H9 (cell line): Measurements from ENCODE around the gene OGFOD2. TPM values are rescaled to one million over a fixed set of nuclear protein-coding genes. Genes with fewer than 3 reads are reported as not detected.

ENCODE experiments used
- DNase-seq: peaks from one replicate; pipeline ENCODE4 v3.0.0-alpha.2; 2017
- H2AFZ ChIP-seq: one replicate; pipeline ENCODE4 v1.6.1; 2013; ENCODE audit warnings: mild to moderate bottlenecking, low read length, control low read depth, moderate library complexity
- H2AK5ac ChIP-seq: 2 replicates; pipeline ENCODE4 v1.6.1; 2013; ENCODE audit warnings: low read length, control low read depth, mixed read lengths; ENCODE audit not compliant: insufficient read length
- H2BK120ac ChIP-seq: one replicate; pipeline ENCODE4 v1.6.1; 2013; ENCODE audit warnings: low read depth, mild to moderate bottlenecking, low read length, control low read depth, inconsistent platforms; ENCODE audit not compliant: poor library complexity, severe bottlenecking
- H2BK12ac ChIP-seq: 2 replicates; pipeline ENCODE4 v1.6.1; 2013; ENCODE audit warnings: low read length, control low read depth, mixed read lengths, low read depth; ENCODE audit not compliant: insufficient read length
- H2BK15ac ChIP-seq: 2 replicates; pipeline ENCODE4 v1.6.1; 2013; ENCODE audit warnings: low read depth, low read length, control low read depth
- H2BK20ac ChIP-seq: one replicate; pipeline ENCODE4 v1.6.1; 2013; ENCODE audit warnings: low read depth, mild to moderate bottlenecking, low read length, control low read depth, inconsistent platforms; ENCODE audit not compliant: poor library complexity, severe bottlenecking
- H2BK5ac ChIP-seq: 2 replicates; pipeline ENCODE4 v1.6.1; 2013; ENCODE audit warnings: low read length, control low read depth, mixed read lengths; ENCODE audit not compliant: insufficient read length
- H3K14ac ChIP-seq: 2 replicates; pipeline ENCODE4 v1.6.1; 2013; ENCODE audit warnings: low read length, control low read depth; ENCODE audit not compliant: insufficient read depth
- H3K18ac ChIP-seq: 2 replicates; pipeline ENCODE4 v1.6.1; 2013; ENCODE audit warnings: low read depth, mild to moderate bottlenecking, mixed read lengths, low read length, control low read depth; ENCODE audit not compliant: insufficient read length
- H3K23ac ChIP-seq: 2 replicates; pipeline ENCODE4 v1.6.1; 2013; ENCODE audit warnings: low read length, control low read depth, mixed read lengths, low read depth; ENCODE audit not compliant: insufficient read length
- H3K23me2 ChIP-seq: 2 replicates; pipeline ENCODE4 v1.6.1; 2013; ENCODE audit warnings: low read depth, mild to moderate bottlenecking, mixed read lengths, low read length, control low read depth; ENCODE audit not compliant: insufficient read length, poor library complexity, severe bottlenecking
- H3K27ac ChIP-seq: 2 replicates; pipeline ENCODE4 v1.5.1; 2013; ENCODE audit warnings: low read length, control low read depth, mixed read lengths, low read depth; ENCODE audit not compliant: insufficient read length
- H3K27me3 ChIP-seq: 2 replicates; pipeline ENCODE4 v1.6.1; 2013; ENCODE audit warnings: low read length, control low read depth, inconsistent platforms; ENCODE audit not compliant: insufficient read depth
- H3K4ac ChIP-seq: 2 replicates; pipeline ENCODE4 v1.6.1; 2013; ENCODE audit warnings: low read depth, mild to moderate bottlenecking, control low read depth, inconsistent platforms, low read length, moderate library complexity
- H3K4me1 ChIP-seq: 2 replicates; pipeline ENCODE4 v1.6.1; 2013; ENCODE audit warnings: low read length, control low read depth, inconsistent platforms; ENCODE audit not compliant: insufficient read depth
- H3K4me2 ChIP-seq: 2 replicates; pipeline ENCODE4 v1.6.1; 2013; ENCODE audit warnings: low read length, control low read depth, mixed read lengths; ENCODE audit not compliant: insufficient read length, insufficient read depth
- H3K56ac ChIP-seq: 2 replicates; pipeline ENCODE4 v1.6.1; 2013; ENCODE audit warnings: low read depth, mild to moderate bottlenecking, mixed read lengths, low read length, control low read depth; ENCODE audit not compliant: insufficient read length
- H3K79me1 ChIP-seq: 2 replicates; pipeline ENCODE4 v1.6.1; 2013; ENCODE audit warnings: low read depth, mild to moderate bottlenecking, moderate library complexity, low read length, control low read depth, inconsistent platforms; ENCODE audit not compliant: insufficient read depth, poor library complexity, severe bottlenecking
- H3K79me2 ChIP-seq: 2 replicates; pipeline ENCODE4 v1.6.1; 2013; ENCODE audit warnings: low read length, control low read depth, inconsistent platforms; ENCODE audit not compliant: insufficient read depth
- H3K9ac ChIP-seq: 2 replicates; pipeline ENCODE4 v1.6.1; 2013; ENCODE audit warnings: low read length, control low read depth, mixed read lengths; ENCODE audit not compliant: insufficient read length; ENCODE audit errors: extremely low read depth
- H3K9me3 ChIP-seq: one replicate; pipeline ENCODE4 v1.6.1; 2013; ENCODE audit warnings: low read depth, low read length, inconsistent platforms; ENCODE audit not compliant: control insufficient read depth
- H3T11ph ChIP-seq: one replicate; pipeline ENCODE4 v1.6.1; 2013; ENCODE audit warnings: mild to moderate bottlenecking, low read length, control low read depth, inconsistent platforms
- H4K20me1 ChIP-seq: one replicate; pipeline ENCODE4 v1.6.1; 2013; ENCODE audit not compliant: control insufficient read depth, insufficient read length, insufficient read depth
- H4K5ac ChIP-seq: 2 replicates; pipeline ENCODE4 v1.6.1; 2013; ENCODE audit warnings: low read depth, mild to moderate bottlenecking, mixed read lengths, low read length, control low read depth; ENCODE audit not compliant: insufficient read length
- H4K8ac ChIP-seq: replicated peaks from 2 replicates; pipeline ENCODE4 v1.6.1; 2013; ENCODE audit warnings: low read length, control low read depth, mixed read lengths, low read depth; ENCODE audit not compliant: insufficient read length
- H4K91ac ChIP-seq: 2 replicates; pipeline ENCODE4 v1.6.1; 2013; ENCODE audit warnings: low read depth, mild to moderate bottlenecking, moderate library complexity, mixed read lengths, low read length, control low read depth; ENCODE audit not compliant: insufficient read length
- H3K27ac Mint-ChIP-seq, 3 experiments: 2 replicates in 2 of 3; 3 replicates in 1 of 3; pipeline ENCODE4 v1.8.0; 2020 to 2021; ENCODE audit warnings: mixed read lengths in 3 of 3, mild to moderate bottlenecking in 1 of 3, moderate library complexity in 1 of 3
- H3K27me3 Mint-ChIP-seq: 2 replicates; pipeline ENCODE4 v1.8.0; 2021; ENCODE audit warnings: low read depth, mild to moderate bottlenecking, moderate library complexity, mixed read lengths
- H3K36me3 Mint-ChIP-seq, 3 experiments: 2 replicates in 2 of 3; 3 replicates in 1 of 3; pipeline ENCODE4 v1.8.0; 2020 to 2021; ENCODE audit warnings: low read depth in 3 of 3, mixed read lengths in 3 of 3; ENCODE audit not compliant: insufficient read depth in 1 of 3
- H3K4me1 Mint-ChIP-seq, 2 experiments: 2 replicates each; pipeline ENCODE4 v1.8.0; 2020; ENCODE audit warnings: mixed read lengths in 2 of 2
- H3K4me3 Mint-ChIP-seq, 2 experiments: 2 replicates in 1 of 2; 3 replicates in 1 of 2; pipeline ENCODE4 v1.8.0; 2020 to 2021; ENCODE audit warnings: mild to moderate bottlenecking in 2 of 2, mixed read lengths in 2 of 2, moderate library complexity in 1 of 2
- H3K9me3 Mint-ChIP-seq, 2 experiments: 2 replicates in 1 of 2; 3 replicates in 1 of 2; pipeline ENCODE4 v1.8.0; 2020; ENCODE audit warnings: mild to moderate bottlenecking in 2 of 2, mixed read lengths in 2 of 2, moderate library complexity in 1 of 2
- WGBS: extraction: QIAGEN DNeasy Blood & Tissue Kit; methylation state at CpG from one replicate; pipeline ENCODE4 v1.1.7; 2013; ENCODE audit warnings: missing lambda C conversion rate, low lambda C conversion rate, mixed read lengths; ENCODE audit not compliant: insufficient read length; ENCODE audit errors: extremely low coverage; 5-methylcytosine and 5-hydroxymethylcytosine counted together
- total RNA-seq: library from RNA; stranded (reverse); gene quantifications from 2 replicates; pipeline ENCODE4 v1.2.1, GENCODE V29; 2021
- TF ChIP-seq, protein P1 (sequence below): fragments of 200-600 bp; sonication (generic); conservative IDR thresholded peaks from 3 replicates; pipeline ENCODE4 v1.8.0; 2021; ENCODE audit warnings: antibody characterized with exemption, mild to moderate bottlenecking

Gene OGFOD2
- total RNA-seq, 1 experiment from 2014 or later: 14.7 TPM

DNA sequence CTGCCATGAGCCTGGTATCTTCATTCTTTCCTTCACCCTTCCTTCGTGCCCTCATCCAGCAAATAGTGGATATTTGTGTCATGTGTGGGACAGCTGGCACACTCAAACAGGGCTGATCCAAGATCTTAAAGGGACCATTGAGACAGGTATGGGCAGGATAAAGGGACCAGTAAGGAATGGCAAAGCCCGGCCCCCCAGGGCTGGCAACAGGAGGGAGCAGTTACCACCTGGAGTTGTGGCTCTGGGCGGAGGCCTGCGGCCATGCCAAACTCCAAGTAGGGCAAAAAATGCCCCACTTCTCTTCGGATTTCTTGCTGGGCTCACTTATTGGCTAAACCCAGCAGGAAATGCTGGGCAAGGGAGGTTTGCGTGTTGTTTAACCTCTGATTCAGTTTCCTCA is 2.1 kb downstream of the OGFOD2 start:
- no peak overlapping the region for H3K56ac ChIP-seq
- H2AK5ac ChIP-seq: no peak overlapping the region
- H4K20me1 ChIP-seq: no peaks in the 10 kb centered on the region
- no peak overlapping the region for H3K27ac ChIP-seq
- H4K91ac ChIP-seq: no peak overlapping the region
- Mint-ChIP-seq H3K9me3 (no peaks in the 10 kb centered on the region), H3K36me3 (peaks cover 0 to 11% (median 0%) of the 10 kb centered on the region in 3 experiments; a peak in 3 of 7 replicates), H3K4me1 (peaks cover 19 to 26% of the 10 kb centered on the region in 2 experiments), H3K4me3 (peak overlapping the region; percentile 25 to 41; a peak in 3 of 5 replicates), H3K27me3 (no peaks in the 10 kb centered on the region), H3K27ac (no peak overlapping the region)
- WGBS: no CpG with 5 or more reads among the region's 6 CpGs
- no peak overlapping the region for H2AFZ ChIP-seq
- peaks cover 8% of the 10 kb centered on the region; the same call in 1 of the 2 replicates for H3K4me1 ChIP-seq
- no peak overlapping the region for H3K9ac ChIP-seq
- H3K27me3 ChIP-seq: no peaks in the 10 kb centered on the region
- H2BK12ac ChIP-seq: no peak overlapping the region
- no peak overlapping the region for H3K18ac ChIP-seq
- H3K79me2 ChIP-seq: no peaks in the 10 kb centered on the region
- H3K4ac ChIP-seq: no peak overlapping the region
- H2BK20ac ChIP-seq: no peak overlapping the region
- no peak for DNase-seq
- no peak overlapping the region for H3K14ac ChIP-seq
- TF ChIP-seq, protein P1, sequence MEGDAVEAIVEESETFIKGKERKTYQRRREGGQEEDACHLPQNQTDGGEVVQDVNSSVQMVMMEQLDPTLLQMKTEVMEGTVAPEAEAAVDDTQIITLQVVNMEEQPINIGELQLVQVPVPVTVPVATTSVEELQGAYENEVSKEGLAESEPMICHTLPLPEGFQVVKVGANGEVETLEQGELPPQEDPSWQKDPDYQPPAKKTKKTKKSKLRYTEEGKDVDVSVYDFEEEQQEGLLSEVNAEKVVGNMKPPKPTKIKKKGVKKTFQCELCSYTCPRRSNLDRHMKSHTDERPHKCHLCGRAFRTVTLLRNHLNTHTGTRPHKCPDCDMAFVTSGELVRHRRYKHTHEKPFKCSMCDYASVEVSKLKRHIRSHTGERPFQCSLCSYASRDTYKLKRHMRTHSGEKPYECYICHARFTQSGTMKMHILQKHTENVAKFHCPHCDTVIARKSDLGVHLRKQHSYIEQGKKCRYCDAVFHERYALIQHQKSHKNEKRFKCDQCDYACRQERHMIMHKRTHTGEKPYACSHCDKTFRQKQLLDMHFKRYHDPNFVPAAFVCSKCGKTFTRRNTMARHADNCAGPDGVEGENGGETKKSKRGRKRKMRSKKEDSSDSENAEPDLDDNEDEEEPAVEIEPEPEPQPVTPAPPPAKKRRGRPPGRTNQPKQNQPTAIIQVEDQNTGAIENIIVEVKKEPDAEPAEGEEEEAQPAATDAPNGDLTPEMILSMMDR: no peak
- no peak overlapping the region for H3K4me2 ChIP-seq
- H4K5ac ChIP-seq: no peak overlapping the region
- no peak overlapping the region for H2BK15ac ChIP-seq
- no peak overlapping the region for H2BK120ac ChIP-seq
- no peak overlapping the region for H3T11ph ChIP-seq
- peaks cover 20% of the 10 kb centered on the region for H3K23me2 ChIP-seq
- H3K9me3 ChIP-seq: no peaks in the 10 kb centered on the region
- H4K8ac ChIP-seq: no peak overlapping the region
- no peak overlapping the region for H3K23ac ChIP-seq
- H3K79me1 ChIP-seq: no peaks in the 10 kb centered on the region
- H2BK5ac ChIP-seq: no peak overlapping the region
